Measurements from ENCODE around the gene HSPB1.

HSPB1 gene

DNA sequence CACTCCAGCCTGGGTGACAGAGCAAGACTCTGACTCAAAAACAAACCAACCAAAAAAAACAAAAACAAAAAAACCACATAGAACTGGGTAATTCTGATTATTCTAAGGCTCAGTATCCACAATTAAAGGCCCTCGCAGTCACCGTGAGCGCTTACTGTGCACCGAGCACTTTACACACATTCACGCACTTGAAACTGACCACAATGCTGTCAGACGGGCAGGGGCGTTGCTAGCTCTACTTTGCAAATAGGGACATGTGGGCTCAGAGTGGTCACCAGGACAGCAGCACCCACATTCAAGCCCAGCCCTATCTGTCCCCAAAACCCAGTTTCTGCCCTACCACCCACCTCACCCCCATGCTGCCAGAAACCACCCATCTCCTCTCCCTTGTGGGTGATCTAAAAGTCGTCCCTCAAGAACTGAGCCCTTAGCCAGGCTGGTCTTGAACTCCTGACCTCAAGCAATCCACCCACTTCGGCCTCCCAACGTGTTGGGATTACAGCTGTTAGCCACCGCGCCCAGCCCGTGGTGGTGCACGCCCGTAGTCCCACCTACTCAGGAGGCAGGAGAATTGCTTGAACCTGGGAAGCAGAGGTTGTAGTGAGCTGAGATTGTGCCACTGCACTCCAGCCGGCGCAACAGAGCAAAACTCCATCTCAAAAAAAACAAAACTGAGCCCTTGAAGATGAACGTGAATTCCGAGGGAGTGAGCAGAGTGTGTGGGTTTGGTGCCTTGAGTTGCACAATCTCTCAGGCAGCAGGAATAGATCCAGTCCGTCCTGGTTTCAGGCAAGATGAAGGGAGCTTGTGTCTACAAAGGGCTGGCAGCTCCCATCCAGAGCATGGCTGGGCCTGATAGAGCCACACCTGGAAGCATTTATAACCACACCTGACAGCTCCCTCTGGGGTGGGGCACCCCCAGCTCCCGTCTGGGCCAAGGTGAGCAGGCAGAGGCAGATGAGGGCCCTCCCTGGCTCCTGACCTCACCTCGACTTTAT, 5.4 kb upstream of the HSPB1 start:
- POLR2A ChIA-PET, result interaction anchor here (0.8 kb wide), 1 partner anchor 130 kb away, joined by 3 read pairs; no protein-coding TSS in a partner anchor
- CTCF ChIA-PET, result interaction anchor here (0.6 to 1.3 kb wide), 3 partner anchors 16 to 96 kb away, joined by 3 to 4 read pairs (median 4); no protein-coding TSS in a partner anchor
- DNase-seq (ENCODE audit: extremely low spot score), result no peak
- TF ChIP-seq, protein P1, sequence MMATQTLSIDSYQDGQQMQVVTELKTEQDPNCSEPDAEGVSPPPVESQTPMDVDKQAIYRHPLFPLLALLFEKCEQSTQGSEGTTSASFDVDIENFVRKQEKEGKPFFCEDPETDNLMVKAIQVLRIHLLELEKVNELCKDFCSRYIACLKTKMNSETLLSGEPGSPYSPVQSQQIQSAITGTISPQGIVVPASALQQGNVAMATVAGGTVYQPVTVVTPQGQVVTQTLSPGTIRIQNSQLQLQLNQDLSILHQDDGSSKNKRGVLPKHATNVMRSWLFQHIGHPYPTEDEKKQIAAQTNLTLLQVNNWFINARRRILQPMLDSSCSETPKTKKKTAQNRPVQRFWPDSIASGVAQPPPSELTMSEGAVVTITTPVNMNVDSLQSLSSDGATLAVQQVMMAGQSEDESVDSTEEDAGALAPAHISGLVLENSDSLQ (IDR thresholded peaks at IDR 0.05), result no peak
- TF ChIP-seq FOXA1 (IDR thresholded peaks at IDR 0.05), result no peak
- TF ChIP-seq TARDBP (IDR thresholded peaks at IDR 0.05), result no peak
- no peak for TF ChIP-seq SP1 (IDR thresholded peaks at IDR 0.05)
- TF ChIP-seq ARNT (IDR thresholded peaks at IDR 0.05), result no peak
- TF ChIP-seq BHLHE40 (IDR thresholded peaks at IDR 0.05; ENCODE audit: borderline replicate concordance), result no peak
- no peak for TF ChIP-seq FOXM1 (IDR thresholded peaks at IDR 0.05; ENCODE audit: borderline replicate concordance)
- no peak for TF ChIP-seq SUZ12 (IDR thresholded peaks at IDR 0.05)
- TF ChIP-seq HDGF (IDR thresholded peaks at IDR 0.05; ENCODE audit: borderline replicate concordance), result no peak
- no peak for TF ChIP-seq ELF4 (IDR thresholded peaks at IDR 0.05)
- TF ChIP-seq L3MBTL2 (conservative IDR thresholded peaks at IDR 0.05), result no peak
- no peak for TF ChIP-seq FOXK2 (IDR thresholded peaks at IDR 0.05)
- TF ChIP-seq LEF1 (IDR thresholded peaks at IDR 0.05; ENCODE audit: borderline replicate concordance), result no peak
- TF ChIP-seq CTBP1 (IDR thresholded peaks at IDR 0.05; ENCODE audit: borderline replicate concordance), result no peak

DNA sequence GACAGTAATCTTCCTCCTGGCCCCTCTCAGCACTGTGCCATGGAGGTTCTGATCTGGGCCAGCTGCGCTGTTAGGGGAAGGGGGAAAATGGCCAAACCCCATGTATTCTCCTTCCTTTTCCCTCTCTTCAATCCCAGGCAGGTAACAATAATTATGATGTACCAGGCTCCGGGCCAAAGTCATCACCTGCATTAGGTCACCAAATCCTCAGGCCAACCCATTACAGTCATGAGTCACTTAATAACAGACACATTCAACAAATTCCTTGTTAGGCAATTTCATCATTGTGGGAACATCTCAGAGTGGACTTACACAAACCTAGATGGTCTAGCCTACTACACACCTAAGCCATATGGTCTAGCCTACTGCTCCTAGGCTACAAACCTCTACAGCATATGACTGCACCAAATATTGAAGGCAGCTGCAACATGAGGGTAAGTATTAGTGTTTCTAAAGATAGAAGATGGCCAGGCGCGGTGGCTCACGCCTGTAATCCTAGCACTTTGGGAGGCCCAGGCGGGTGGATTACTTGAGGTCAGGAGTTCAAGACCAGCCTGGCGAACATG, 2.2 kb upstream of the HSPB1 start:
- no peak for DNase-seq (ENCODE audit: extremely low spot score)
- ChIA-PET POLR2A (no interaction called here), CTCF (no interaction called here)
- TF ChIP-seq ELF4 (IDR thresholded peaks at IDR 0.05) (no peak), FOXA1 (IDR thresholded peaks at IDR 0.05) (no peak), L3MBTL2 (conservative IDR thresholded peaks at IDR 0.05) (no peak), CTBP1 (IDR thresholded peaks at IDR 0.05; ENCODE audit: borderline replicate concordance) (no peak), ARNT (IDR thresholded peaks at IDR 0.05) (no peak), LEF1 (IDR thresholded peaks at IDR 0.05; ENCODE audit: borderline replicate concordance) (no peak), SP1 (IDR thresholded peaks at IDR 0.05) (no peak), ZNF384 (IDR thresholded peaks at IDR 0.05) (no peak), BHLHE40 (IDR thresholded peaks at IDR 0.05; ENCODE audit: borderline replicate concordance) (no peak), HDGF (IDR thresholded peaks at IDR 0.05; ENCODE audit: borderline replicate concordance) (no peak), SUZ12 (IDR thresholded peaks at IDR 0.05) (no peak), FOXM1 (IDR thresholded peaks at IDR 0.05; ENCODE audit: borderline replicate concordance) (no peak), NFRKB (IDR thresholded peaks at IDR 0.05) (no peak), TARDBP (IDR thresholded peaks at IDR 0.05) (no peak), FOXK2 (IDR thresholded peaks at IDR 0.05) (no peak)
- TF ChIP-seq, protein P1 (IDR thresholded peaks at IDR 0.05), result no peak

- ChIA-PET CTCF (no interaction called here), POLR2A (no interaction called here)
- DNase-seq (ENCODE audit: extremely low spot score), result no peak
- TF ChIP-seq FOXA1 (IDR thresholded peaks at IDR 0.05) (no peak), LEF1 (IDR thresholded peaks at IDR 0.05; ENCODE audit: borderline replicate concordance) (no peak), ELF4 (IDR thresholded peaks at IDR 0.05) (no peak), ZNF384 (IDR thresholded peaks at IDR 0.05) (no peak), TARDBP (IDR thresholded peaks at IDR 0.05) (no peak), FOXM1 (IDR thresholded peaks at IDR 0.05; ENCODE audit: borderline replicate concordance) (no peak), NFRKB (IDR thresholded peaks at IDR 0.05) (no peak), L3MBTL2 (conservative IDR thresholded peaks at IDR 0.05) (no peak), FOXK2 (IDR thresholded peaks at IDR 0.05) (no peak), CTBP1 (IDR thresholded peaks at IDR 0.05; ENCODE audit: borderline replicate concordance) (no peak), BHLHE40 (IDR thresholded peaks at IDR 0.05; ENCODE audit: borderline replicate concordance) (no peak), SUZ12 (IDR thresholded peaks at IDR 0.05) (no peak), ARNT (IDR thresholded peaks at IDR 0.05) (no peak), SP1 (IDR thresholded peaks at IDR 0.05) (no peak), HDGF (IDR thresholded peaks at IDR 0.05; ENCODE audit: borderline replicate concordance) (no peak)
- TF ChIP-seq, protein P1 (IDR thresholded peaks at IDR 0.05), result no peak
These were observed 1.5 kb upstream of the HSPB1 start for GRCh38 chr7:76301000-76301399.

- CTCF ChIA-PET, result no interaction called here
- peak; percentile 81 for DNase-seq (ENCODE audit: extremely low spot score)
- POLR2A ChIA-PET, result interaction anchor here (0.8 to 1.5 kb wide), 6 partner anchors 9 to 256 kb away, joined by 3 to 5 read pairs (median 3); partner anchors contain the start of gene STYXL1
- no peak for TF ChIP-seq HDGF (IDR thresholded peaks at IDR 0.05; ENCODE audit: borderline replicate concordance)
- TF ChIP-seq L3MBTL2 (conservative IDR thresholded peaks at IDR 0.05), result peak; percentile 91
These were observed 1.0 kb downstream of the HSPB1 start for GRCh38 chr7:76303202-76304147.

Data from HEK293T (cell line).